SK-N-SH treated with all-trans-retinoic acid at 6 μM for 48 hours (cell line): ENCODE measurements around the gene FRK.

ENCODE experiments used
- GLIS3 ChIP-seq: fragments of 250-450 bp; sonication (Bioruptor Pico); IDR thresholded peaks from 2 replicates; pipeline ENCODE4 v1.5.0; 2020; ENCODE audit warnings: mild to moderate bottlenecking, moderate library complexity
- ISL1 ChIP-seq: fragments of 250-450 bp; sonication (Bioruptor Pico); IDR thresholded peaks from 2 replicates; pipeline ENCODE4 v2.1.2; 2022; ENCODE audit warnings: mild to moderate bottlenecking, moderate library complexity
- PATZ1 ChIP-seq: fragments of 250-450 bp; sonication (Bioruptor Pico); IDR thresholded peaks from 2 replicates; pipeline ENCODE4 v1.8.0; 2020; ENCODE audit warnings: mild to moderate bottlenecking, moderate library complexity, borderline replicate concordance
- TCF4 ChIP-seq: fragments of 250-450 bp; sonication (Bioruptor Pico); IDR thresholded peaks from 2 replicates; pipeline ENCODE4 v1.8.0; 2021; ENCODE audit warnings: mild to moderate bottlenecking, moderate library complexity, borderline replicate concordance
- ZFP3 ChIP-seq: fragments of 250-450 bp; sonication (Bioruptor Pico); IDR thresholded peaks from 2 replicates; pipeline ENCODE4 v1.5.0; 2020; ENCODE audit warnings: mild to moderate bottlenecking, moderate library complexity
- ZFP30 ChIP-seq: fragments of 450-650 bp; formaldehyde crosslinking; IDR thresholded peaks from 2 replicates; pipeline ENCODE4 v1.5.0; 2022; ENCODE audit warnings: mild to moderate bottlenecking, moderate library complexity

- TF ChIP-seq PATZ1 (no peak), ZFP3 (CRISPR knock-in tag) (no peak), TCF4 (CRISPR knock-in tag) (no peak), ZFP30 (CRISPR knock-in tag) (no peak), GLIS3 (no peak), ISL1 (no peak)
These were observed 125.3 kb downstream of the FRK start for GRCh38 chr6:115935361-115935760.
